NCI-H1105 treated with DMSO at 0.1 percent for 48 hours (cell line): ENCODE measurements around the gene NEDD4L.

Experiments
- DNase-seq: peaks from one replicate; lab custom pipeline; 2025; lab: John Stamatoyannopoulos, UW

NEDD4L gene

GRCh38 chr18:58095655-58096054, 51.6 kb downstream of the NEDD4L start:
- DNase-seq, result no peak

DNA sequence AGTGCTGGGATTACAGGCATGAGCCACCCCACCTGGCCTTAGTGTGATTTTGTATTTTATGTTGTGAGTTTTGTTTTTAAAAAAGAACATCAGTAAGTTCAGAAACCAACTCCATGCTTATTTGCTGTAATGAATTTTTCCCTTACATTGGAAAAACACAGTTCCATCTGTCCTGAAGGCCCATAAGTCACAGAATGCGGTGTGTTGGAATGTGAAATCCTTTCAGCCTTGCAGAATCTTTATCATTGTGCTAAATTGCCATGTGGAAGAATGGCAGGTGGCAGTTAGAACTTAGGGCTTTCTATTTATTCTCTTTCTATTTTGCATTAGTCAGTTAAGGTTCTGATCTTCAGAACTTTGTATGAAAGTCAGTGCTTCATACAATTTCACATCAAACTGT, 52.6 kb downstream of the NEDD4L start:
- no peak for DNase-seq

GRCh38 chr18:58097121-58097906, 53.3 kb downstream of the NEDD4L start:
- no peak for DNase-seq

DNA sequence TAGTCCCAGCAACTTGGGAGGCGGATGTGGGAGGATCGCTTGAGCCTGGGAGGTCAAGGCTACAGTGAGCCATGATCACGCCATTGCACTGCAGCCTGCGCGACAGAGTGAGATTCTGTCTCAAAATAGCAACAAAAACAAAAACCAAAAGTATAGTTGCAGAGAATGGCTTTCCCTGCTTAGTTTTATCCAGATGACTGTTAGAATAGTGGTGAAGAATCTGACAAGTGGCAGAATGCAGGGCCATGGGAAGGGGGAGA, 53.8 kb downstream of the NEDD4L start:
- no peak for DNase-seq

GRCh38 chr18:58098706-58099105, 54.7 kb downstream of the NEDD4L start:
- DNase-seq, result no peak

DNA sequence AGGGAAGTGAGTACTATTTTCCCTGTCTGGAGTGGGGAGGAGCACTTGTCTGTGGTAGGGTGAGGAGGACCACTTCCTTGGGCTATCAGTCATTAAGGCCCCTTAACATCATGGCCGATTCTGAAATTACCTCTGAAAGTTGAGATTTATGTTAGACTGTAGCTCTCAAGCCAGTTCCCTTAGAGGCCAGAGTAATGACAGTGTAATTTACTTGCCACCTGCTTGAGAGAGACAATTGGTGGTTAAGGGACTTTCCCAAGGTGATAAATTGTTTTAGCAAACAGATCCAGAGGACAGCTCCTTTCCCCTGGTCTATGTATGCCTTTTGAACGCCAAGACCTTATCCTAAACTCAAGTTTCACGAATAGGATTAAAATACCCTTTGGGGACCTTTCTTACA, 56.1 kb downstream of the NEDD4L start:
- no peak for DNase-seq

- no peak for DNase-seq
These were observed 57.3 kb downstream of the NEDD4L start for GRCh38 chr18:58101291-58101794.

DNA sequence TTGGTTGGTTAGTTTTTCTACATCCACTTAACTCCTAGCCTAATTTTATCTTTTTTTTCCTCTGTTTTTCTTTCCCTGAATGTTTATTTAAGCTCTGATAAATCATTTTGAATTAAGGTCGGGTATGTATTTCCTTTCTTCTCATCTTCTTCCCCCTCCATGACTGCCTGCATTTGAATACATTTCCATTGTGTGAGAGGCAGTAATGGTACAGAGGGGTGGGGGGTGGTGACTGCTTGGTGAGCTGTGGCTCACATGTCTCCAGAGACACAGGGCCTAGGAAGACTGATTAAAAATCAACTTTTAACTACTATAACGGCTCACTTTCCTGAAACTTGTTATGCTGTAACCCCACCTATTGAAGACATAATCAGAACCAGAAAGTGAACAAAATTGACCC, 58.0 kb downstream of the NEDD4L start:
- DNase-seq, result no peak

GRCh38 chr18:58102875-58103274, 58.8 kb downstream of the NEDD4L start:
- no peak for DNase-seq

DNA sequence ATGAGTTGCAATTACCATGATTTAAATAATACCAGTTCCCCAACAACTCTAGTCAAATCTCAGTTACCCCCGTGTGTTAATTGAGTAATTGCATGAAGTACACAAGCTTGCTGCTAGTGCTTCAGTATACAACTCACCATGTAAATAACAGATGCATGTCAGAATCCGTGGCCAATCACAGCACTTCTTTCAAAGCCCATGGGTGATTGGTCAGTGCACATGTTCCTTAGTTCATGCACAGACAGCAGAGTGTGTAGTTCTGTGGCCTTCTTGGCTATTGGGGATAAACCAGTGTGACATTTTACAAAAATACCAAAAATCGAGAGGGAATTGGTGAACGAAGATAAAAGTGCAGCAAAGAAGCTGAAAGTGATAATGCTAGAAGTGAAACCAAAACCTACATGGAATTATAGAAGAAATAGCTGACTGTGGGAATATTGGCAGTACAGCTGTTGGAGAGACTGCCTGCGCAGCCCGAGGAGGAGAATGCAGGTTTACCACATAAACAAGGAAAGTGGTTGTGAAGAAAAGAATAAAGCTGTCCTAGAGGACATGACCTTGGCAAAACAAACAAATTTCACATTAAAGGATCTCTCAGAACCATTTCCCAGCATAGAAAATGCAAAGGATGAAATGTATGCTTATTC, 59.4 kb downstream of the NEDD4L start:
- DNase-seq, result no peak

DNA sequence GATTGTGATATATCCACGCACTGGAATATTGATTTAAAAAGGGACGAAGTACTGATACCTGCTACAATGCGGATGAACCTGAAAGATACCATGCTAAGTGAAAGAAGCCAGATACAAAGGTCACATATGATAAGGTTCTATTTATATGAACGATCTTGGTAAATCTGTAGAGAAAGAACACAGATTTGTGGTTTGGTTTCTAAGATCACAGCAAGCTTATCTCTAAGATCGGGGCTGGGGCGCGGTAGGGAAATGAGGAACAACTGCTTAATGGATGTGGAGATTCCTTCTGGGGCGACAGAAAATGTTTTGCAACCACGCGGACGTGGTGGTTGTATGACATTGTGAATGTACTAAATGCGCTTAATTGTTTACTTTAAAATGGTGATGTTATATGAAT, 60.1 kb downstream of the NEDD4L start:
- DNase-seq, result no peak

DNA sequence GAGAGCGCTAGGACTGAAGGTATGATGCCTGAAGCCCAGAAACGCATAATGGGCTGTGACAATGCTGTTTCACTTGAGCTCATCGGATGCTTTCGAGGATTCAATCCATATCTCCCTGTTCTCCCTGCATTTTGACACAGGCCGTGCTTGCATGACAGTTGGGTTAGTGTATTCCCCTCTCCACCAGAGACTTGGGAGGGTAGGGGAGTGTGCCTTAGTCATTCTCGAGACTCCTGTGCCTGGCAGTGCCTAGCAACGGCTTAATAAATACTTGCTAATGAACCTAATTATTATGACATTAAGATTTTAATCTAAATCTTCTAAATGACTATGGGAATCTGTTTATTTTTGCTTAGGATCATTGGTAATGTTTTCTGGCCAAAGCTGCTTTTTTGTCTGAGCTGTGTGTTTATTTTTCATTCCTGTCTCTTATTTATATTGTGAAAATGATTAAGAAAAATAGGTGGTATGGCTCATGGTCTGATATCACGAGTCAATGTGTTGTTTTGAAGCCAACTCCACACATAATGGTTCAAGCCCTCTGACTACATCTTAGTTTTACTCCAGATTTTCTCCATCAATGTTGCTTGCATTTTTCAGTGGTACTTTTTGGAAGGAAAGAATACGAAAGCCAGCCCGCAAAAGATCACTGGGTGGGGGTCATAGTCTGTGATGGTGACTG, 61.3 kb downstream of the NEDD4L start:
- DNase-seq, result no peak

DNA sequence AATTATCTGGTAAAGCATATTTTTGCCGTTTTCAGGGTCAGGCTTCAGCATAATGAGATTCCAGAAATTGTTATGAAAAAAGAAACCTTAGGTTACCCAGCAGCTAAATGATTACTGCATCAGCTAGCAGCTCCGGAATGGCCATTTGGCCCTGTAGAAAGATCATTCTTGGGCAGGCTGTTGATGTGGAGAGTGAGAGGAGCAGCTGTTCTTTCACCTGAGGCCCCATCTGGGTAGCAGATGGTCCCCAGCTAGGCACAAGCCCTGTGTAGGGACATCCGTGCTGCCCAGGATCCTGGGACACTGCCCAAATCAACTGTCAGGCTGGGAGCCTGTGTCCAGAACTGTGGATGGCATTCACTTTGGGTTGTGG, 61.8 kb downstream of the NEDD4L start:
- no peak for DNase-seq

DNA sequence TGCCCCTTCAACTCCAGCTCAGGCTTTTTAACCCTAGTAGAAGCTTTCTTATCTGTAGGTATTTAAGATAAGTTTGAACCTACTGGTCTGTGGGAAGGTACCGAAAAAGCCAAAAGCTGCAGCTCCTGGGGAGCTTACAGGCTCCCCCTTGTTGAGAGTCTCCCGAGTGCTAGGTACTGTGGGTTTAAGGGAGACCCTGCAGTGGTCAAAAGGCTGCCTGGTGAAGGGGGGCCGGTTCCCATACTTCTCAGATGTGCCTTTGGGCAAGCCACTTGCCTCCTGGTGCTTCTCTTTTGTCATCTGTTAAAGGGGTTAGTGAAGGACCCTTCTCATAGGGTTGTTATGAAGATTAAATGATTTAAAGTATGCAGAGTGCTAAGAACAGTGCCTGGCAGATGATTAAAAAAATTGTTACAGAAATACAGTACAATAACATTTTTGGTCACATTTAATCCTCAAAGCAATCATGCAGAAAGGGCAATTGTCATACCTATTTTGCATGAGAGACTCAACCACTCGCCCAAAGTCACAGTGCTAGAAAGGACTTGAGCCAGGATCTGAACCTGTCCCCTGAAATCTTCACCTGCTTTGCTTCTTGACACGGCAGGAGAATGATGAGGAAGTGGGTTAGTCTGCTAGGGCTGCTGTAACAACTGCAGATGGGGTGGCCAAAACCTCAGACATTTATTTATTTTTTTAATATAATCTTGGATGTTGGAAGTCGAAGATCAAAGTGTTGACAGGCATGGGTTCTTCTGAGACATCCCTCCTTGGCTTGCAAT, 62.5 kb downstream of the NEDD4L start:
- DNase-seq, result no peak

- no peak for DNase-seq
These were observed 65.2 kb downstream of the NEDD4L start for GRCh38 chr18:58109256-58109655.

GRCh38 chr18:58110398-58110797, 66.4 kb downstream of the NEDD4L start:
- no peak for DNase-seq

GRCh38 chr18:58112174-58112573, 68.1 kb downstream of the NEDD4L start:
- no peak for DNase-seq

DNA sequence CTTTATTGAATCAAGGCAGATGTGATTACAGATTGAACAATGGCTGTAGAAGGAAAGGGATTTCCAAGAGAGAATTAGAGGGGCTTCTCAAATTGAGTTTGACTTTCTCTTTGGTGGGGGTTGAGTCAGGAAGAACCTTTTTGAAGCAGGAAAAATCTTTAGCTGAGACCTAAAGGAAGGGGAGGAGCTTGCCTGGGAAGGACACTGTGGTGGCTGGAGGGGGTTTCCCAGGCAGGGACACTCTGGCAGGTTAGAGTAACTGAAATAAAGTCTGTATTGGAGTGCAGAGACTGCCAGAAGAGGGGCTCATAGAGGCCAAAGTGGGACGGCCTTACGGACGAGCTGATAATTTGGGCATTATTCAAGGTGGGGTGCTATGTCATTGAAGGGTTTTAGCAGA, 69.3 kb downstream of the NEDD4L start:
- DNase-seq, result no peak

GRCh38 chr18:58114766-58115165, 70.7 kb downstream of the NEDD4L start:
- no peak for DNase-seq

- DNase-seq, result no peak
These were observed 72.8 kb downstream of the NEDD4L start for GRCh38 chr18:58116818-58117217.

- no peak for DNase-seq
These were observed 73.9 kb downstream of the NEDD4L start for GRCh38 chr18:58117786-58118403.

GRCh38 chr18:58118536-58118935, 74.5 kb downstream of the NEDD4L start:
- DNase-seq, result no peak
